Upper lobe of left lung (tissue), 4 donors: ENCODE results near the gene ENTREP3.

ENCODE experiments used
- CTCF ChIP-seq, 6 experiments: fragments of 450-650 bp in 4 of 6; fragments of 200-600 bp in 2 of 6; sonication (generic) in 2 of 6; IDR thresholded peaks; one replicate each; pipeline ENCODE4 v1.5.1; 2016 to 2019; ENCODE audit warnings: antibody characterized with exemption in 6 of 6
- EP300 ChIP-seq, 4 donors: sonication (generic); formaldehyde crosslinking; IDR thresholded peaks; one replicate each; pipeline ENCODE4 v1.5.1; 2017; ENCODE audit warnings: antibody characterized with exemption in 4 of 4, control low read depth in 2 of 4
- POLR2A ChIP-seq, 4 donors: fragments of 450-650 bp; IDR thresholded peaks; one replicate each; pipeline ENCODE4 v1.5.1; 2016 to 2017; ENCODE audit warnings: antibody characterized with exemption in 4 of 4, mild to moderate bottlenecking in 2 of 4
- POLR2AphosphoS5 ChIP-seq, 2 donors: sonication (generic); formaldehyde crosslinking; IDR thresholded peaks; one replicate each; pipeline ENCODE4 v1.5.1; 2017; ENCODE audit warnings: antibody characterized with exemption in 2 of 2

DNA sequence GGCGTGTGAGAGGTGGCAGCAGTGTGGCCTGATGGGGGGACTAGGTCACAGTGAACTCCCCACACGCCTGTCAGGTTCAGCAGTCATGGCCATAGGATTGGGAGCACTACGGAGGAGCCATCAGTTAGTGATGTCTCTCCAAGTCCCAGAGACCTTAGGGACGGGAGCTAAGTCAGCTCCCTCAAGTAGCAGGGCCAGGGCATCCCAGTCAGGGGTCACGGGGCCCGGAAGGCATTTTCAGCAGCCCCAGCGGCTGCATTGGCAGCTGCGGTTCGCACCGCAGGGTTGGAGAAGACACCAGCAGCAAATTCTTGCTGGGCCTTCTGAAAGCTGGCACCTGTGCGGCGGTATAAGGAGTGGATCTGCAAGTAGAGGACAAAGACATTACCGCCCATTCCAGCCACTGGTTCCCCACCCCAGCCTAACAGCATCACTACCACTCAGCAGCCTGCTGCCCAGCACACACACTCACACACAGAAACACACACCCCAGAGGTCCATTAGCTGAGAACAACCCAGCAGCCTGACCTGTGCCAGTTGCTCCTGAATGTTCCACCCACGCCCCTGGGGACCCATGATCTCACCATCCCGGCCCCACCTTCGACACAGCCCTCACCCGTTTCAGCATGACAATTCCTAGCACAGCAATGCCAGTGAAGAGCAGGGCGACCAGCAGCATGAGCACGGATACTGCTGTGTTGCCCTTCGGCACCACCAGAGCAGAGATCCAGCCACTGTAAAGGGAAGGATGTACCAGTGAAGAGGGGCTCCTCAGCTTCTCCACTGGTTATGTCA is 972 bp upstream of the ENTREP3 start:
- TF ChIP-seq CTCF (IDR thresholded peaks at IDR 0.05) (no peak), POLR2AphosphoS5 (IDR thresholded peaks at IDR 0.05) (no peak), POLR2A (IDR thresholded peaks at IDR 0.05) (no peak), EP300 (IDR thresholded peaks at IDR 0.05) (no peak)
